Smooth muscle cell (in vitro differentiated cells): ENCODE measurements around the gene AMFR. TPM values are rescaled to one million over a fixed set of nuclear protein-coding genes. Genes with fewer than 3 reads are reported as not detected.

Experiments used
- polyA plus RNA-seq: library from polyadenylated mRNA; unstranded; fragments of >200 nt; fragmentation: Nextera tagmentation; extraction: Ambion mirVana; gene quantifications from 2 replicates; pipeline ENCODE4 v1.2.1, GENCODE V29; 2016
- total RNA-seq: library from RNA; depleted of rRNA; stranded (reverse); fragments of >200 nt; gene quantifications from 2 replicates; pipeline ENCODE4 v1.2.3, GENCODE V29; 2014

AMFR gene
- total and polyA plus RNA-seq, 2 experiments from 2014 or later, result 45.2 to 76.6 TPM

Other genes with a start within 250 kb of the AMFR start
- 3.7 and 4.8 TPM in 2 replicates for gene GNAO1, start 234.1 kb downstream of the AMFR start, total RNA-seq
- 1.7 and 2.3 TPM in 2 replicates for gene GNAO1, start 234.1 kb downstream of the AMFR start, polyA plus RNA-seq
- 101 and 119 TPM in 2 replicates for gene NUDT21, start 25.8 kb upstream of the AMFR start, total RNA-seq
- gene NUDT21, start 25.8 kb upstream of the AMFR start, polyA plus RNA-seq, result 44.4 and 55.5 TPM in 2 replicates
- gene OGFOD1, start 26.0 kb upstream of the AMFR start, total RNA-seq, result 56.7 and 107 TPM in 2 replicates
- 55.8 and 68.7 TPM in 2 replicates for gene OGFOD1, start 26.0 kb upstream of the AMFR start, polyA plus RNA-seq
- gene BBS2, start 94.5 kb upstream of the AMFR start, total RNA-seq, result 33.2 and 43.4 TPM in 2 replicates
- 20.4 and 32.7 TPM in 2 replicates for gene BBS2, start 94.5 kb upstream of the AMFR start, polyA plus RNA-seq
- gene MT4, start 139.5 kb upstream of the AMFR start, total RNA-seq, result not detected in 2 replicates
- not detected in 2 replicates for gene MT4, start 139.5 kb upstream of the AMFR start, polyA plus RNA-seq
- gene MT3, start 164.0 kb upstream of the AMFR start, total RNA-seq, result not detected in 2 replicates
- gene MT3, start 164.0 kb upstream of the AMFR start, polyA plus RNA-seq, result 0.65 TPM in 1 of 2 replicates, not detected in the other
- 12.6 and 14.8 TPM in 2 replicates for gene MT2A, start 183.0 kb upstream of the AMFR start, total RNA-seq
- gene MT2A, start 183.0 kb upstream of the AMFR start, polyA plus RNA-seq, result 171 and 225 TPM in 2 replicates
- 0.67 and 2.0 TPM in 2 replicates for gene MT1E, start 200.2 kb upstream of the AMFR start, total RNA-seq
- gene MT1E, start 200.2 kb upstream of the AMFR start, polyA plus RNA-seq, result 2.2 and 10.3 TPM in 2 replicates
- gene MT1M, start 207.1 kb upstream of the AMFR start, total RNA-seq, result not detected in 2 replicates
- gene MT1M, start 207.1 kb upstream of the AMFR start, polyA plus RNA-seq, result 0.19 TPM in 1 of 2 replicates, not detected in the other
- gene MT1A, start 213.1 kb upstream of the AMFR start, total RNA-seq, result not detected in 2 replicates
- gene MT1A, start 213.1 kb upstream of the AMFR start, polyA plus RNA-seq, result not detected in 2 replicates
- not detected in 2 replicates for gene MT1B, start 226.3 kb upstream of the AMFR start, total RNA-seq
- not detected in 2 replicates for gene MT1B, start 226.3 kb upstream of the AMFR start, polyA plus RNA-seq
- gene MT1F, start 232.4 kb upstream of the AMFR start, total RNA-seq, result 0.81 and 5.9 TPM in 2 replicates
- gene MT1F, start 232.4 kb upstream of the AMFR start, polyA plus RNA-seq, result 0.50 and 2.3 TPM in 2 replicates
- not detected in 2 replicates for gene MT1G, start 242.5 kb upstream of the AMFR start, total RNA-seq
- 0.40 TPM in 1 of 2 replicates, not detected in the other for gene MT1G, start 242.5 kb upstream of the AMFR start, polyA plus RNA-seq
- gene MT1H, start 244.3 kb upstream of the AMFR start, total RNA-seq, result not detected in 2 replicates
- gene MT1H, start 244.3 kb upstream of the AMFR start, polyA plus RNA-seq, result not detected in 2 replicates